Nephron (organoid): Measurements from ENCODE around the gene ICE2.

Experiments
- H3K27ac Mint-ChIP-seq, 3 experiments: 2 replicates each; pipeline ENCODE4 v1.8.0; 2020; ENCODE audit warnings: mixed read lengths in 3 of 3, mild to moderate bottlenecking in 2 of 3, moderate library complexity in 1 of 3
- H3K27me3 Mint-ChIP-seq: 2 replicates; pipeline ENCODE4 v1.8.0; 2021; ENCODE audit warnings: low read depth, mild to moderate bottlenecking, moderate library complexity, mixed read lengths
- H3K36me3 Mint-ChIP-seq: 2 replicates; pipeline ENCODE4 v1.8.0; 2020; ENCODE audit warnings: low read depth, mixed read lengths
- H3K4me1 Mint-ChIP-seq: 2 replicates; pipeline ENCODE4 v1.8.0; 2020; ENCODE audit warnings: mixed read lengths
- H3K4me3 Mint-ChIP-seq, 3 experiments: 2 replicates each; pipeline ENCODE4 v1.8.0; 2020; ENCODE audit warnings: mild to moderate bottlenecking in 3 of 3, mixed read lengths in 3 of 3, moderate library complexity in 2 of 3
- H3K9me3 Mint-ChIP-seq: 2 replicates; pipeline ENCODE4 v1.8.0; 2020; ENCODE audit warnings: mixed read lengths
- TF ChIP-seq, protein P1 (sequence below), 3 experiments: fragments of 200-600 bp; sonication (generic); IDR thresholded peaks; one replicate each; pipeline ENCODE4 v1.5.0; 2021; ENCODE audit warnings: antibody characterized with exemption in 3 of 3; ENCODE audit not compliant: unreplicated experiment in 3 of 3

Gene ICE2

GRCh38 chr15:60478566-60479360 is at the start of gene ICE2:
TSS of gene ICE2 (minus strand) at chr15:60479142. CDS start at chr15:60477977, 1,165 bp downstream.
- peak within 1 kb of the TSS; percentile 99 to 100 (median 99) for H3K27ac Mint-ChIP-seq
- TF ChIP-seq, protein P1, sequence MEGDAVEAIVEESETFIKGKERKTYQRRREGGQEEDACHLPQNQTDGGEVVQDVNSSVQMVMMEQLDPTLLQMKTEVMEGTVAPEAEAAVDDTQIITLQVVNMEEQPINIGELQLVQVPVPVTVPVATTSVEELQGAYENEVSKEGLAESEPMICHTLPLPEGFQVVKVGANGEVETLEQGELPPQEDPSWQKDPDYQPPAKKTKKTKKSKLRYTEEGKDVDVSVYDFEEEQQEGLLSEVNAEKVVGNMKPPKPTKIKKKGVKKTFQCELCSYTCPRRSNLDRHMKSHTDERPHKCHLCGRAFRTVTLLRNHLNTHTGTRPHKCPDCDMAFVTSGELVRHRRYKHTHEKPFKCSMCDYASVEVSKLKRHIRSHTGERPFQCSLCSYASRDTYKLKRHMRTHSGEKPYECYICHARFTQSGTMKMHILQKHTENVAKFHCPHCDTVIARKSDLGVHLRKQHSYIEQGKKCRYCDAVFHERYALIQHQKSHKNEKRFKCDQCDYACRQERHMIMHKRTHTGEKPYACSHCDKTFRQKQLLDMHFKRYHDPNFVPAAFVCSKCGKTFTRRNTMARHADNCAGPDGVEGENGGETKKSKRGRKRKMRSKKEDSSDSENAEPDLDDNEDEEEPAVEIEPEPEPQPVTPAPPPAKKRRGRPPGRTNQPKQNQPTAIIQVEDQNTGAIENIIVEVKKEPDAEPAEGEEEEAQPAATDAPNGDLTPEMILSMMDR (IDR thresholded peaks at IDR 0.05; ENCODE audit: unreplicated experiment in 3 of 3) = no peak
- no peaks in the 10 kb centered on the region for H3K27me3 Mint-ChIP-seq
- H3K4me3 Mint-ChIP-seq = peak within 1 kb of the TSS; percentile 95 to 96 (median 96)
- H3K4me1 Mint-ChIP-seq = peaks cover 47% of the 10 kb centered on the region
- H3K36me3 Mint-ChIP-seq = peaks cover 10% of the 10 kb centered on the region
- H3K9me3 Mint-ChIP-seq = no peaks in the 10 kb centered on the region

DNA sequence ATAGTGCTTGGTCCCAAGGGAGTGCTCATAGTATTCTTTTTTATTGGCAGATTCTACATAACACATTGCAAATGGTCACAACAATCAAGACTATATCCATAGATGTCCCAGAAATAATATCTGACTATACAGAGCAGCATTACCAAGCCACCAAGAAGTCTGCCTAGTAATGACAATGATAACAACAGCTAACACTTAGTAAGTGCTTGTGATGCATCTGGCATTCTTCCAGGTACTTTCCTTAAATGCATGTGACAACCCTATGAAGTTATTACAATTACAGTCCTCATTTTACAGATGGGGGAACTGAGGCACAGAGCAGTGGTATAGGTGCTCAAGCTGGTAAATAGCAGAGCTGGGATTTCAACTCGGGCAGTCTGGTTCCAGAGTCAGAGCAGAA is 49.6 kb upstream of the ICE2 start:
- Mint-ChIP-seq H3K27ac (no peak overlapping the region), H3K4me3 (no peak overlapping the region), H3K27me3 (no peaks in the 10 kb centered on the region), H3K36me3 (peaks cover 14% of the 10 kb centered on the region), H3K4me1 (peaks cover 37% of the 10 kb centered on the region), H3K9me3 (no peaks in the 10 kb centered on the region)
- TF ChIP-seq, protein P1 (IDR thresholded peaks at IDR 0.05; ENCODE audit: unreplicated experiment in 3 of 3) = no peak

GRCh38 chr15:60527456-60527855 is 48.5 kb upstream of the ICE2 start:
- Mint-ChIP-seq H3K27me3 (no peaks in the 10 kb centered on the region), H3K9me3 (no peaks in the 10 kb centered on the region), H3K27ac (peak overlapping the region in 1 of 3 experiments; percentile 60), H3K4me3 (no peak overlapping the region), H3K36me3 (peaks cover 14% of the 10 kb centered on the region), H3K4me1 (peaks cover 37% of the 10 kb centered on the region)
- TF ChIP-seq, protein P1 (IDR thresholded peaks at IDR 0.05; ENCODE audit: unreplicated experiment in 3 of 3) = no peak

GRCh38 chr15:60526127-60526616 is 47.2 kb upstream of the ICE2 start:
- TF ChIP-seq, protein P1 (IDR thresholded peaks at IDR 0.05; ENCODE audit: unreplicated experiment in 3 of 3) = no peak
- Mint-ChIP-seq H3K4me3 (peak overlapping the region in 1 of 3 experiments; percentile 10), H3K27me3 (no peaks in the 10 kb centered on the region), H3K36me3 (peaks cover 14% of the 10 kb centered on the region), H3K9me3 (no peaks in the 10 kb centered on the region), H3K27ac (peak overlapping the region in 2 of 3 experiments; percentile 4 to 27), H3K4me1 (peaks cover 37% of the 10 kb centered on the region)

GRCh38 chr15:60525341-60526039 is 46.5 kb upstream of the ICE2 start:
- Mint-ChIP-seq H3K27ac (peak overlapping the region; percentile 4 to 27 (median 19)), H3K36me3 (peaks cover 14% of the 10 kb centered on the region), H3K27me3 (no peaks in the 10 kb centered on the region), H3K9me3 (no peaks in the 10 kb centered on the region), H3K4me1 (peaks cover 40% of the 10 kb centered on the region), H3K4me3 (peak overlapping the region in 2 of 3 experiments; percentile 14 to 16)
- TF ChIP-seq, protein P1 (IDR thresholded peaks at IDR 0.05; ENCODE audit: unreplicated experiment in 3 of 3) = no peak
